Erythroblast (primary cell): Measurements from ENCODE around the gene MGRN1.

Source experiments
- GATA1 ChIP-seq: IDR thresholded peaks from 2 replicates; pipeline ENCODE4 v1.6.1; 2011; ENCODE audit warnings: low read depth, mild to moderate bottlenecking, control low read depth, low read length, moderate library complexity
- POLR2A ChIP-seq: IDR thresholded peaks from 2 replicates; pipeline ENCODE4 v1.6.1; 2011; ENCODE audit warnings: mild to moderate bottlenecking, low read length

- TF ChIP-seq POLR2A = no peak
- TF ChIP-seq GATA1 = no peak
Observed at GRCh38 chr16:4700997-4701743, 76.5 kb downstream of the MGRN1 start.
